Bronchial epithelial cell (primary cell): ENCODE measurements around the gene MRPL43. TPM values are rescaled to one million over a fixed set of nuclear protein-coding genes. Genes with fewer than 3 reads are reported as not detected.

ENCODE experiments used
- DNase-seq: peaks from one replicate; pipeline ENCODE4 v3.0.0-alpha.2; 2010; ENCODE audit warnings: low read depth
- FAIRE-seq: peaks from 2 replicates; lab custom pipeline; 2011; peaks lifted over from hg19 to GRCh38; lab: Jason Lieb, UNC
- H3K27me3 ChIP-seq: 2 replicates; pipeline ENCODE4 v1.5.1; 2011; ENCODE audit warnings: low read length; ENCODE audit not compliant: control insufficient read depth, insufficient read depth
- H3K36me3 ChIP-seq: 2 replicates; pipeline ENCODE4 v1.5.1; 2011; ENCODE audit warnings: low read length; ENCODE audit not compliant: control insufficient read depth, insufficient read depth
- H3K4me3 ChIP-seq: 2 replicates; pipeline ENCODE4 v1.5.1; 2011; ENCODE audit warnings: mild to moderate bottlenecking, low read depth, low read length, control low read depth
- CTCF ChIP-seq: IDR thresholded peaks from 2 replicates; pipeline ENCODE4 v1.5.1; 2011; ENCODE audit warnings: mild to moderate bottlenecking, moderate library complexity, low read length, control low read depth, inconsistent platforms; ENCODE audit not compliant: insufficient read depth, severe bottlenecking
- total RNA-seq: library from RNA; depleted of rRNA; stranded (reverse); fragments of >200 nt; gene quantifications from 2 replicates; pipeline ENCODE4 v1.2.1, GENCODE V29; 2014

Gene MRPL43
- total RNA-seq, 1 donor from 2014 or later = 73.5 TPM

- no peak overlapping the region for H3K4me3 ChIP-seq
- DNase-seq = no peak
- H3K27me3 ChIP-seq = peaks cover 6% of the 10 kb centered on the region
- no peak for FAIRE-seq
- no peak for TF ChIP-seq CTCF
- H3K36me3 ChIP-seq = no peaks in the 10 kb centered on the region
Observed at GRCh38 chr10:101020427-101021075, 33.3 kb upstream of the MRPL43 start.

- Histone ChIP-seq H3K27me3 (peaks cover 6% of the 10 kb centered on the region), H3K4me3 (no peak overlapping the region), H3K36me3 (no peaks in the 10 kb centered on the region)
- DNase-seq (no peak), FAIRE-seq (no peak)
- TF ChIP-seq CTCF = no peak
Observed at GRCh38 chr10:101019440-101019703, 32.1 kb upstream of the MRPL43 start.

GRCh38 chr10:101018600-101019439 lies 31.5 kb upstream of the MRPL43 start:
- DNase-seq = peak; percentile 57
- H3K4me3 ChIP-seq = no peak overlapping the region
- TF ChIP-seq CTCF = peak; percentile 91
- no peak for FAIRE-seq
- peaks cover 6% of the 10 kb centered on the region for H3K27me3 ChIP-seq
- no peaks in the 10 kb centered on the region for H3K36me3 ChIP-seq

DNA sequence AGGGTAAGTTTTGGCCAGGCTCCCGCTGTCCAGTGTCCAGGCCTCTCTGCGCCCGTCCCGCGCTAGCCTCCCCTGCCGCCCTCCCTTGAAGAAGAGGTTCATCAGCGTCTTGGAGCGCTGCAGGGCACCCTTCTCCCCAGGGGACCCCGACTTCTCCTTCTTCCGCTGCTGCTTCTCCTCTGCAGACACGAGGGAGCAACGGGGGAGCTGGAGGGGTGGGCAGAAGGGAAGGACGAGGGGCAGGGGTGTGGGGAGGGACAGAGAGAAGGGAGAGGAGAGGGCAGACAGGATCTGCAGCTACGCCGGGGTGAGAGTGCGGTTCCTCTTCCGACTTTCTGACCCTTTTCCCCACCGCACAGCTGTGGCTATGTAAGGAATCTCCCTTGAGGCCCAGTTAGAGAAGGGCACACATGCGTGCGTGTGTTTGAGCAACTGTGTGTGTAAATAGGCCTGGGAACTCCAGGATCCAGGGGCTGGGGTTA lies 30.9 kb upstream of the MRPL43 start:
- no peak for TF ChIP-seq CTCF
- Histone ChIP-seq H3K4me3 (no peak overlapping the region), H3K36me3 (no peaks in the 10 kb centered on the region), H3K27me3 (peaks cover 6% of the 10 kb centered on the region)
- DNase-seq (no peak), FAIRE-seq (no peak)

- FAIRE-seq = no peak
- Histone ChIP-seq H3K4me3 (no peak overlapping the region), H3K27me3 (peaks cover 6% of the 10 kb centered on the region)
Observed at GRCh38 chr10:101016814-101017213, 29.5 kb upstream of the MRPL43 start.

More at GRCh38 chr10:101016814-101017213, 29.5 kb upstream of the MRPL43 start:
- no peak for DNase-seq
- no peaks in the 10 kb centered on the region for H3K36me3 ChIP-seq
- no peak for TF ChIP-seq CTCF
